ENCODE data around the gene SEMA6A.
A peak's percentile ranks its signal among the peaks of the same experiment; 100 is the strongest.

The SEMA6A gene, protein sequence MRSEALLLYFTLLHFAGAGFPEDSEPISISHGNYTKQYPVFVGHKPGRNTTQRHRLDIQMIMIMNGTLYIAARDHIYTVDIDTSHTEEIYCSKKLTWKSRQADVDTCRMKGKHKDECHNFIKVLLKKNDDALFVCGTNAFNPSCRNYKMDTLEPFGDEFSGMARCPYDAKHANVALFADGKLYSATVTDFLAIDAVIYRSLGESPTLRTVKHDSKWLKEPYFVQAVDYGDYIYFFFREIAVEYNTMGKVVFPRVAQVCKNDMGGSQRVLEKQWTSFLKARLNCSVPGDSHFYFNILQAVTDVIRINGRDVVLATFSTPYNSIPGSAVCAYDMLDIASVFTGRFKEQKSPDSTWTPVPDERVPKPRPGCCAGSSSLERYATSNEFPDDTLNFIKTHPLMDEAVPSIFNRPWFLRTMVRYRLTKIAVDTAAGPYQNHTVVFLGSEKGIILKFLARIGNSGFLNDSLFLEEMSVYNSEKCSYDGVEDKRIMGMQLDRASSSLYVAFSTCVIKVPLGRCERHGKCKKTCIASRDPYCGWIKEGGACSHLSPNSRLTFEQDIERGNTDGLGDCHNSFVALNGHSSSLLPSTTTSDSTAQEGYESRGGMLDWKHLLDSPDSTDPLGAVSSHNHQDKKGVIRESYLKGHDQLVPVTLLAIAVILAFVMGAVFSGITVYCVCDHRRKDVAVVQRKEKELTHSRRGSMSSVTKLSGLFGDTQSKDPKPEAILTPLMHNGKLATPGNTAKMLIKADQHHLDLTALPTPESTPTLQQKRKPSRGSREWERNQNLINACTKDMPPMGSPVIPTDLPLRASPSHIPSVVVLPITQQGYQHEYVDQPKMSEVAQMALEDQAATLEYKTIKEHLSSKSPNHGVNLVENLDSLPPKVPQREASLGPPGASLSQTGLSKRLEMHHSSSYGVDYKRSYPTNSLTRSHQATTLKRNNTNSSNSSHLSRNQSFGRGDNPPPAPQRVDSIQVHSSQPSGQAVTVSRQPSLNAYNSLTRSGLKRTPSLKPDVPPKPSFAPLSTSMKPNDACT

DNA sequence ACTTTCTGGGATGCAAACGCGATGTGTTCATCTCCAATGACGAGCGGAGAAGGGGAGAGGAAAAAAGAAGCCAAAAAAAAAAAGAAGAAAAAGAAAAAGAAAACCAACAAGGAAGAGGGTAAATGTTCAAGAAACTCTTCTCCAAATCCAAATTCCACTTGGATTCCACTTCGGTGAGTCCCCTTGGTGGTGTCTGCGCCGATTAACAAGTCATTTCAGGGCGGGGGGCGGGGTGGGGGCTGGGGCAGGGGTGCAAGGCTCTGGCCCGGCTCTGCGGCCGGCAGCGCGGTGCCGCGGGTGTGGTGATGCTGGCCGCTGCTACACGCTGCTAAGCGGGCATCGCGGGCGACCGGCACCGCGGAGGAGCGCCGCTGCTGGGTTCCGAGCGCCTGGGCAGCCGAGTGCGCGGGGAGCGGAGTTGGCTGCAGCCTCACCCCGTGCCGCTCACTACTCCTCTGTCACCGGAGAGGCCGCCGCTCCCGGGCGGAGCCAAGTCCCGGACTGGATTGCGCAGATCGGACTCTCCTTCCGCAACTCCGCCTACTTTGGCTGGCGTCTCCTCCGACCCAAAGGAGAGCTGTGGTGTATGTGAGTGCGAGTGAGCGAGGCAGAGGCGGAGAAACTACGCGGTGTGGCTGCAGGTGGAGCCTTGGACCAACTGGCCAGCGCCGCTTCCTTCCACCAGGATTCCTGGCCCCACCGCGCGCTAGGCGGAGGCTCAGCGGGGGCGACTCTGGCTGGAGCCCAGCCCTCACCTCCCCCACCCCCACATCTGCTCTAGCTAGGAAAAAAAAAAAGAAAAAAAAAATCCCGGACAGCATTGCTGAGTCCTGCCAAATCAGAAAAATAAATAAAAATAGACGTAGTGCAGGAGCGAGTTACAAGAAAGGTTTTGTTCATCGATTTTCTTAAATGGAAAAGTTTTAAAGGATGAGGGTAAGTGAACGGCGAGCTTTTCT lies at the start of gene SEMA6A:
SEMA6A (minus strand) TSS at position 457 of the 959 bp plus-strand sequence. CDS start 69,879 bp downstream, outside the sequence.
- peak; percentile 78 for DNase-seq

DNA sequence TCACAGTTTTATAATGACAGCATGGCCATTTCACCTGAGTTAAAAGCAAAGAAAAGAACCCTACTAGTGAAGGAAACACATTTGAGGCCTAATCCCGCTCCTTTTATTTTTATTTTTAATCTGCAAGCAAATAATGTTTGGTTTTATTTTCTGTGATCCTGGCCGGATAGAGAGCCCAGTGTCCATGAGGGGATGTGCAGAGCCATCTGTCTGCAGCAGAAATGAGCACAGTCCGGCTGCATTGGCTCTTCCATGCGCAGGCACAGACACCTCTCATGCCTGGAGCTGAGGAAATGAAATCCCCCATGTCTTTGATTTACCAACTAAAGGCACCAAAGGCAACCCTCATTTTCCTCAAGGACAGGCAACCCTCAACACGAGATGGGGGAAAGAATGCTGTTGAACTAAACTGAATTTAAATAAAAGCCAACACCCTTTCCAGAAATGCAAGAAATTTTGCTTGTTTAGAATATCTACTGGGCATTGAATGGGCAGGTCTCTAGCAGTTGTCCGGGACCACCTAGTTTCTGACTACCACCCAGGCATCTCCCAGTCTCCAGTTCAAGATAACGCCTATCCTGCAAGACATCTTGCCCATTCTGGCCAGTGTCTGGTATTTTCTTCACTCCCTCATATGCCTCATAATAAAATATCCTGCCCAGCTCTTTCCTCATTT lies 47.9 kb upstream of the SEMA6A start:
- no peak for DNase-seq

DNA sequence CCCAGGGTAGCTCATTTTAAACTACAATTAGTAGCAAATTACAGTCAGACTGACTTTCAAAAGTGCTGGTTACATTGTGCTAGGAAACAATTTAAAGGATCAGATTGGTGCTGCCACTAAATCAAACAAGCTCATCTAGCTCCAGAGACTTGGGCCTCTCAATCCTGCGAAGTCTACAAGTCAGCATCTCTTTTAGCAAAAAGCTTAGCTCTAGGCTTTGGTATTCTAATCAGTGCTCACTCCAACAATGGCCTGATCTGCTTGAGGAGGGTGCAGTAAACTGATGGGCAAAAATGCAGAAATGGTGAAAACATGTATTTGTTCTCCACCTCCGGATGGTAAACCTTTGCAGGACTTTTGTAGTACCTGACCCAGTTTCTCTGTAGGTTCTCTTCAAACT lies 47.0 kb upstream of the SEMA6A start:
- no peak for DNase-seq

DNA sequence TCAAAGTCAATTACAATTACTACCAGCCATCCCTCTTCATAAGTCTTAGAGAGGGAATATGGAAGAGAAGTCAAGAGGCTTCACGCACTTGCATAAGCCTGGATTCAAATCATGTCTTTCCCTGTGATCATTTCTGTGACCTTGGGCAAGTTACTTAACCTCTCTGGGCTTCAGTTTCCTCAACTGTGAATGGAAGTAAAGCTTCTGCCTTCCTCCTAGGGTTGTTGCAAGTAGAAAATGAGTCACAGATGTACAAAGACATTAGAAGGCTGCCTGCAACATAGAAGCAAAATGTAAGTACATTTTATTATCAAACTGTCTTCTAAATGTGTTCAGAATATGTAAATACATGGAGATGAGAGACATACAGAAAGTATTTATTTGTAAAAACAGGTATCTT lies 42.3 kb upstream of the SEMA6A start:
- DNase-seq = no peak

DNA sequence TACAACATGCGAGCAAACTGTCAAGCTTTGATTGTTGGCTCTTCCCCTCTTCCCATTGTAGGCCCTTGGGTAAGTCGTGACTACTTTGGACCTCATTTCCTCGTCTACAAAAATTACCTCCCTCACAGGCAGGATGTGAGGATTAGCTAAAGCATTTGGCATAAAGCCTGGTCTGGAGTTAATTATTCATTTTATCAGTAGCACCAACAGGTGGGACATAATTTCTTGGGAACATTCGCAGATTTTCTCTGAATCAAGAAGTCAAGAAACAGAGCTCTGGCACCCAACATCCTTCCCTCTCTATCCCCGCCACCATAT lies 39.9 kb upstream of the SEMA6A start:
- DNase-seq = no peak

DNA sequence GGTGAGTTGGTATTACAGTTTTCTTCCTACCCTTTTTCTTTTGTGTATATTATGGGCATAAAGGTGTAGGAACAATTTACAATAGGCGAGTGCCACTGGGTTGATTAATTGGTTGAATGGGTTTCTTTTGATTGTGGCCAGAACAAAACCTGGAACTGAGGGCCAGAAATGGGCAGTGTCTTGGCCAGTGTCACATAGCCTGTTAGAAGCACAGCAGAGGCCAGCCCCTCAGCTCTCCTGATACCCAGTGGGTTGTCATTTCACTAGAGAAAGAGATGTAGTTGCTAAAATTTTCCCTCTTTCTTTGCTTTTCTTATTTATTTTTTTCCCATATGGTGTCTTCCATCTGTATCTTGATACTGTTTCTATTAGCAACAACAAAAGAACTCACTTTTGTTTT lies 38.8 kb upstream of the SEMA6A start:
- no peak for DNase-seq

DNA sequence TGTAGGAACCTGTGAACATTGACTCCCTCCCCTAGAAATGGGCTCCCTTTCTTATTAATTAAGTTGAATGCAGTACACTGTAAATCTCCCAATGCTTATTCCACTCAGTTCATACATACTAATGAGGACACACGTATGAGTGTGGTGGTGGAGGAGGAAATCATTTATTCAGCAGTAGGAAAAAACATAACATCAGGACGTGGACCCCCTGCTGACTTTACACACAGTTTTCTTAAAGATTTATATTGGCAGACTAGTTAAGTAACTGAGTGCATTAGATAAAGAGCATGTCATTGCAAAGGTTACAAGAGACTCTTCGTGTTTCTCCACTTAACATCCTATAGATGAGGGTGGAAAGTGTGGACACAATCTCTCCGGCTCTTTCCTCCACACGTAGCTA lies 37.8 kb upstream of the SEMA6A start:
- DNase-seq = no peak

DNA sequence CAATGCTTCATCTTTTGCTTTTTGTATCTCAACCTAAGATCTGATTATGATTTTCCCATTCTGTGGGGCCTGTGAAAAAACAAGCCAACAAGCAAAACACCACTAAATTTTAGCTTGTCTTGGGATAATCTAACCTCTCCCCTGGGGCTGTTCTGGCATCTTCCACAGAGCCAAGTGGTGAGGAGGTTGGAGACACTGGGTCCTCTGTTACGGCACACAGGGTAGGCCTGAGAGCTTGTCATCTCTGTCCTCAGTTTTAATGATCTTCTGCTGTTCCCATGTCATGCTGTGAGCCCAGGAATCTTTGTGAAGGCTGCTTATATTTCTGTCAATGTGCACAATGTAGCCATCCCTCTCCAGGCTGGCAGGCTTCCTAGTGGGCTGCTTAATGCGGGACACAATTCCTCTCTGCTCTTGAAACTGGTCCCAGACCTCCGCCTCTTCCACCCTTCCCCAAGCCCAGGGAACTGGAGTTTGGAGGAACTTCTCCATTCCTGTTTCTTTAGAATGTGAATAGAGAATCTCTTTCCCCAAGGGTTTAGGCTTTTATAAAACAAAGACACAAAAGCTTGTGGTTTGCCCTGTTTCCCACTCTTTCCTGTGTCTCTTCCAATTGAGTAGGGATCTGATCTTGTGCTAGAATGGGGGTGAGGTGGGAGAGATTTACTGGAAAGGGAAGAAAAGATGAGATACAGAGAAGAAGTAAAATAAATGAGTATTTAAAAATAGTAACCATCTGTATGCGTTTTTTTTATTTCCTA lies 30.9 kb upstream of the SEMA6A start:
- no peak for DNase-seq

DNA sequence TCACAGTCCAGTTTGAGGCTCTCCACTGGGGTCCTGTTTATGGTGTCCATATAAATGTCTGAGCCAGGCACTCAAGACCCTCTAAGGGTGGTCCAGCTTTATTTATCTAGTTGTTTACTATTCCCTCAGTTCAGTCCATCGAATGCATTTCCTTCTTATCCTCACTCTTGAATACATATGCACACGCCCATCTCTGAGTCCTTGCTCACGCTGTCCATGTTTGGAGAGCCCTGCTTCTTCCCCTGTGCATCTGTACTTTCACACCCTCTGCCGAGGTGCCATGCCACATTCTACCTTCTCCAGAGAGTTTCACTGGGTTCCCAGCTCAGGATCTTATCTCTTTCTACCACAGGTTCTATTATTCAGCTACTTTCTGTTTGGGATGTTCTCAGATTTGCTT lies 30.2 kb upstream of the SEMA6A start:
- no peak for DNase-seq

DNA sequence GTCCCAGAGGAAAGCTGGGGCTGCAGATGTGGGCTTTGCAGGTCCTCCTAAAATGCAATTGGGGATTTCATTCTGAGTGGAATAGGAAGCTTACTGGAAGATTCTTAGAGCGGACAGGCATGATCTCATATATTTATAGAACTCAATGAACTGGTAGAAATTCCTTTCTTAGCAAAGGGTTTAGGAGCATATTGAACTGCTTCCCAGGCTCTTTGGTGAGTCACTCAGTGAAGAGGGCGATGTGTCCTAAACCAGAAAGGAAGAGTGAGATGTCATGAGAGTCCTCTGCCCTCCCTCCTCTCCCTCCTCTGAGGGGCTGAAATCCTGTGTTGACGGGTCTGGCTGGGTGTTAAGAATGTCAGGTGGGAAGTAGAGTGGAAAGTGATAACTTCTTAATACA lies 26.3 kb upstream of the SEMA6A start:
- no peak for DNase-seq

DNA sequence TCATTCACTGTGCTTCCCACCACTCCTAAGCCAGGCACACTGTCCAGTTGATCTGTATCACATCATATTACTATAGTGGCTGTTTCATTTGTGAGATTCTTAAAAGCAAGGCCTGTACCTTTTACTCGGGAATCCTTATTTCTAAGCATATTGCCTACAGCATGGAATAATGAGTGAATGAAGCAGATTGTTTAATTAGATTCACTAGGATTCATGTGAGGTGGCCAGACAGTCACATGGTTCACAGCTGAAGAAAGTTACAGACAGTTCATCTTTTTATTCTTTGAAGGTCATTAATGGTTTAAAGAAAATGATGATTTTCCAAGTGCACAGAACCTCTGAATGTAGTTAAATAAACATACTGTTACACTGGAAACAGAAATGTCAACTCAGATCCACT lies 24.3 kb upstream of the SEMA6A start:
- DNase-seq = no peak

DNA sequence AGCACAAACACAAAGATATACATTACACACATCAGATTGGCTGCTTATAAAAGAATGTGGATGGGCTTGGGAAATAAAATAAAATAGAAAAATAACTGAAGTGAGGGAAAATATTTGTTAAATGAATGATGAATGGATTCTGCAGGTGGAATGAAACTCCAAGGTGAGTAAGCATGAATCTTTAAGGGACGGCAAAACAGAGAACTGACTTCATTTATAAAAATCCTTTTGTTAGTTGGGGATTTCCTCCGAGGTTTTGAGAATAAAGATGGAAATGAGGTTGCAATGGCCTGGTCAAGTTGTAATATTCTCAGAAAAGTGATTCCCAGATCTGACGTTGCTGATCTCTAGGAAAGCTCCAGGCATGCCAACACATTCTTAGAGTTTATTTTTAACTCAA lies 20.9 kb upstream of the SEMA6A start:
- DNase-seq = no peak

DNA sequence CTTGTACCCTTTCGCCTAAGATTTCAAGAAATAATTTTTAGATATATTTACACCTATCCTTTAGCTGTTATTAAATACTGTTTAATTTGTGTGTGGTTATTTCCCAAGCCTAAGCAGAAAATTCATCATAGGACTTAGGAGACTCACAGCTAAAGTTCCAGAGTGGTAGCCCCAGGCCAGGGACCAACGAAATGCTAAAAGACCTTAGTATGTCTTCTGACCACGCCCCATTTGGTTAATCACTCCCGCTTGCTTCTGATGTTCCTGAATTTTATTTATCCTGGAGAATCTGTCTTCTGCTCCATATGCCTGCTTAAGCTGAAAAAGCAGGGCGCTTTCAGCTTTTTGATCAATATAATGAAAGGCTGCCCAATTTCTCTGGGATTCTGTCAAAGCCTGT lies 18.7 kb upstream of the SEMA6A start:
- DNase-seq = no peak

DNA sequence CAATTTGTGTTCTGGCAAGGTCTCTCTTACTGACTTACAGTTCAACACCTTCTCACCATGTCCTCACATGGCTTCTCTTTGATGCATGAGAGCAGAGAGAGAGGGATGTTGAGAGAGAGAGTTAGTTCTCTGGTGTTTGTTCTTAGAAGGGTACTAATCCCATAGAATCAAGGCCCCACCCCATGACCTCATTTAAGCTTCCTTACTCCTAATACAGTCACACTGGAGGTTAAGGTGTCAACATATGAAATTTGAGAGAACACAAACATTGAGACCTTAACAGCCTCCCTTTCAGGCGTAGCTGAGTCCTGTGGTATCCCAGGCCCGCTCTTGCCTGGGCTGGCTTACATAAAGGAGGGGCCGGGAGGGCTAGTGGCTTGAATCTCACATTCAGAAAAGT lies 10.6 kb upstream of the SEMA6A start:
- no peak for DNase-seq

DNA sequence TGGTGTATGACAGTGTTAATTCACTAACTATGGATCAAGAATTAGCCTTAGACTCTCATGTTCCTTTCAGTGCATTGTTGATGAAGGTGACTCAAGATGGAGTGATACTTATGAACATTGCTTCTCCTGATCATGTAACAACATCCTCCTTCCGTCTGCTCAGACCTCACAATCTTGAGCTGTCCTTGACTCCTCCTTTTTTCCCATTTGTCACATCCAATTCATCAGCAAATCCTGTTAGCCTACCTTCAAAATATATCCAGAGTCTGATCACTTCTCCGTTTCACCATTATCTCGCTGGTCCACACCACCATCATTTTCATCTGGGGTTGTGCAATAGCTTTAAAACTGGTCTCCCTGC lies 9.2 kb upstream of the SEMA6A start:
- no peak for DNase-seq

DNA sequence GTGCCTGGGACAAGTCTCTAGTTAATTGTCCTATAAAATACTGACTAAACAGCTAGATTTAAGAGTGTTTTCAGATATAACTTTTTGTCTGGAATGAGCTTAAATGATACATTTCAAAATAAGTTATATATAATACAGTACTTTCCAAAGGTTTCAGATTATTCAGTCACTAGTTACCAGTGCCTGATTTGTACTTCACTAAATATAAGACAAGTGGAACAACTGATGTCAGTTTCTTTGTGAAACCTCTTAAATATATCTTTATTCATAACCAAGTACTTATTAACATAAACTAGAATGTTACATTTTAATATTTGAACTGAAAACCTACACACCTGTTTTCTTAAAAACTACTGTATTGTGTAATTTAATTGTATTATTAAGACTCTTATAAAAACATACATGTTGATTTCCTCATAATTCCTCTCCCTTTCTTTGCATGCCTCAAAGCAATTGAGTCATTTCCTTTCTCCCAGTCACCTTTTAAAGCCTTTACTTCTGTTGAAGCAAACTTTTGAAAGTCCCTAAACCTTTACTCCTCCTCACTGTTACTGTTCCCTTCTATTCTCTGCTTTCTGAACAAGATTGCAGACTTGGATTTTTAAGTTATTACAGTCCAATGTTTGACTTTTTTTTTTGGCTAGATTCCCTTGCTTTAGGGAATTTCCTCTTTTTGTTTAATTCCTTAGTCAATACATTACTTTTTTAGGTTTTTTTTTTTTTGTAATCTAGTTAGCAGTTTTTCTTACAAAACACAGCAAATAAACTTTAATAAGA lies 8.7 kb upstream of the SEMA6A start:
- no peak for DNase-seq

DNA sequence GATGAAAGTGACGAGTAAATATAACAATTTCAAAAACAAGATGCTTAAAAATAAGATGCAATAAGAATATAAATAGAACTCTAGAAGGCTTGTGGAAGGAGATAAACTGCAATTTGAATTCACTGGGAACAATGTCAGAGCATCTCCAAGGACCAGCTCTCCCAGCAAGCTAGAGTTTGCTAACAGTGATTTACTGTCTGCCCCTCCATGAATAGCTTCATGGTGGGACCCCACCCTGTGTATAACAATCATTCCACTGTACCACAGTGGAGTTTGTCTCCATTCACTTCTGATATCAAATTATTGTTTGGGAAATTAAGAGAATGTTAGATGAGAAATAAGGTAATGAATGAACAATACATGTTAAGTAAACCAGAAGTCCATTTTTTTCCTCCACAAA lies 7.3 kb upstream of the SEMA6A start:
- DNase-seq = no peak

DNA sequence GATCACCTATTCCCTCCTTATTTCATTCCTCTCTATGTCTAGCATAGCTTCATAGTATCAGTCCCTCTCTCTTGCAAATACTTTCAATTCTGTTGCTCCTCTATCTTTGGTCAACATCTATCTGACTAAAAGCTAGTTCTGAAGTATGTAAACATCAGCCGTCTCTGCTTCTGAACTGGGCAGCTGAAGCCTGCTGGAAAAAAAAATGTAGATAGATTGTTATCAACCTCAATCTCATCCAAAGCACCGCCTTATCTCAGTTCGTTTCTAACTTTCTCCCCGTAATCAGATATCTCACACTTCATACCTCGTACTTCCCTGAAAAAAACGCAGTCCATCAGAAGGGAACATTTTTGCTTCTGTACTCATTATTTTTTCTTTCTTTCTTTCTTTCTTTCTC lies 4.5 kb upstream of the SEMA6A start:
- DNase-seq = no peak

DNA sequence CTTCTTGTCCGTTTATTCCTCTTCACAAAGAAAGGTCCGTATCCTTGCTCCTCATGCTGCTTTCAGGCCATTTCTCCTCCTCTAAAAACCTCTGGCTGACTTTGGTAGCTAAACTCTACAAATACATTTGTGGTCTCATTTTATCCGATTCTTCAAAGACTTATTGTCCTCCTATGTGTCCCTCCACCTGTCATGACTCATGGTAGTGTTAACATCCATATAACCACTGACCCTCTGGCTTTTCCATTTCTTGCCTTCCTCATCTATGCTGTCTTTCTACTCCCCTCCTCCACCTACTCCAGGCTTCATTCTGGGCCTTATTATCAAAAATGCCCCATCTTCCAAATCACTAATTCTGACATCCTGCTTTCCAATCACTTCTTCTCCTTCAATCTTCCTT lies 4.1 kb upstream of the SEMA6A start:
- DNase-seq = no peak

DNA sequence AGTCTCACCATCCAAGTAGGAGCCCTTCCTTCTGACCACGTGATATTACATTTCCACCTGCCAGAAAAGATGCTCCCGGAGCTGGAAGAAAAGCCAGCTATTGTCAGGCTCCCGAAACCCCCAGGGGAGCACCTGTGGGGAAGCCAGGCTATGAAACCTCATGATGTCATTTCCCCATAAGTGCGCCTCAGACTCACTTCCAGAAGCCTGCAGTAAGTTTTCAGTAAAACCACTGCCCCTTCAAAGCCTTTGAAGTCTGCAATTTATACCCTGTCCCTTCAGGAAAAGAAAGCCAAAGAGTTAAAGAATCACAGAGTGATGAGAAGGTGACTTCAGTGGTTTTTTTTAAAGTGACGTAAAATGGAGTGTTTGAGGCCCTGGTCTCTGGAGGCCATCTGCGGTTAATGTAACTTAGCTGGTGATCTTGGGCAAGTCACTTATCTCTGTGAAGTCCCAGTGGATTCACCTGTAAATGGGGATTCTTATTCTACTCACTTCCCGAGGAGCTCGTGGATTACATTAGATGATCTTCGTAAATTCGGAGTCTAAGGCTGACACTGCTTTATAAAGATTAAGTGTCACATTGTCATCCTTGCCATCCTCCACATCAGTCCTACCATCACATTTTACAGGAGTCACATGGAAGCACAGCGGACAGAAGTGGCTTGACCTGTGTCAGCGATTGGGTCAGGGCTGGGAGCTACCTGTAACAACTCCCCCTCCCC lies 2.6 kb upstream of the SEMA6A start:
- peak; percentile 21 for DNase-seq

Data from activated CD4-positive, alpha-beta T cell treated with anti-CD3 and anti-CD28 coated beads, Interleukin-2, amount 50 U/mL, for 16 hours (primary cell).